ENCODE measurements around the gene PWWP2B.
"Not testable (repeated sequence)": the region's sequence is repeated elsewhere in the genome, so short reads cannot be mapped to it uniquely, and the experiment has no call there.

The PWWP2B gene

GRCh38 chr10:132397036-132397541 is at the start of gene PWWP2B:
TSS of gene PWWP2B (plus strand) at chr10:132397200. CDS start at chr10:132397227, 27 bp downstream.
- DNase-seq (ENCODE audit: low read depth, low spot score), result no peak

- DNase-seq (ENCODE audit: low read depth, low spot score), result no peak
These were observed 49.6 kb upstream of the PWWP2B start for GRCh38 chr10:132347211-132347930.

- no peak for DNase-seq (ENCODE audit: low read depth, low spot score)
These were observed 49.1 kb upstream of the PWWP2B start for GRCh38 chr10:132347931-132348267.

DNA sequence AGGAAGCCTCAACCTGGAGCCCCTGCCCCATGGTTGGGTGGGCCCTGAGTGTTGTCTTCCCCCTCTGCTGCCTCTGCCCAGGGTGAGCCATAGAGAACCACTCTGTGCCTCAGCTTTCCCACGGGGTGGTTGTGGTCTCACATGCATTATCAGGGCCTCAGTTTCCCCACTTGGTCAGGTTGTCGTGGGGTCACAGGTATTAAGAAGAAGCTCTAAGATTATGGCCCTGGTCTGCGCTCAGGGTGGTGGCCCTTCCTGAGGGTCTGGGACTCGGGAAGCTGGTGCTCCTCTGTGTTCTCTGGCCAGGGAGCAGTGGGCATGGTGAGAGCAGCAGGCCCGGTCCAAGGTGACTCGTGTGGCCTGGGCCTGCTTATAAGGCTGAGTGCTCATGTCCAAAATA is 47.2 kb upstream of the PWWP2B start:
- no peak for DNase-seq (ENCODE audit: low read depth, low spot score)

- DNase-seq (ENCODE audit: low read depth, low spot score), result no peak
These were observed 46.6 kb upstream of the PWWP2B start for GRCh38 chr10:132350391-132350790.

GRCh38 chr10:132350946-132351345 is 46.1 kb upstream of the PWWP2B start:
- no peak for DNase-seq (ENCODE audit: low read depth, low spot score)

- DNase-seq (ENCODE audit: low read depth, low spot score), result no peak
These were observed 45.4 kb upstream of the PWWP2B start for GRCh38 chr10:132351611-132352010.

GRCh38 chr10:132352462-132353308 is 44.3 kb upstream of the PWWP2B start:
- not testable (repeated sequence) for DNase-seq (ENCODE audit: low read depth, low spot score)

DNA sequence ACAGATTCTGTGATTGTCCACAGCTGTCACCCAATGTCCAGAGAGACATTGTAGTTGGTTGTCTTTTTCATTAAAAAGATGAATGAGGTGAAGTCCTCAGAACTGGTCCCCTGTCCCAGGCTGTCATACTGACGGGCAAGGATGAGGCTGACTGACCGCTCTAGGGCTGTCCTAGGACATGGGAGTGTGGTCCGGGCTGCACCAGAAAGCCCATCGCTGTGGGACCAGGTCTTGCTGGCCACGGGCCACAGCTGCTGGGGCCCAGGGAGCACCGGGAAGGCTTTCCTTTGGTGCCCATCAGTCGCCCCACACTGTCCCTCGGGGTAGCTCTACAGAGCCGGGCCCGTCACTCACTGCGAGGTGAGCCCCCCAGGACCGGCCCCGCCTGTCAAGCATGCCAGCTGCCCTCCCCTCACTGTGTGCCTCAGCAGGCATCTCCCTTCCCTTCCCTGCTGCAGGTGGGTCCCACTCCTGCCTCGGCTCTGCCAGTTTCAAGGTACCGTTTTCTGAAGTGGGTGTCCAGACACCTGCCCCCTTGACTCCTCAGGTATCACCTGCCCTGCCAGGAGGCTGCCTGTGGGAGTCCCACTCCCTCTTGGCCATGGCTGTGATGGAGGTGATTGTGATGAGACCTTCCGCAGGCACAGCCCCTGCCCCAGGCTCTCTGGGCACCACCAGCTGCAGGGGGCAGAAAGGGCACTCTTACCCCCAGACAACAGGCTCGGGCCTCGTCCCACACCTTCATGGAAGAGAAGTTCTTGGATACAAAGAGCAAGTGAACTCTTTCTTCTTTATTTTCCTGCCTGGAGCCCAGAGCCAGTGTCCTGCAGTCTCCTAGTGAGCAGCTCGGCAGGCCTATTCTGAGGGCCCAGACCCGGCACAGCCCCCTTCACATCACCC is 43.3 kb upstream of the PWWP2B start:
- DNase-seq (ENCODE audit: low read depth, low spot score), result no peak

DNA sequence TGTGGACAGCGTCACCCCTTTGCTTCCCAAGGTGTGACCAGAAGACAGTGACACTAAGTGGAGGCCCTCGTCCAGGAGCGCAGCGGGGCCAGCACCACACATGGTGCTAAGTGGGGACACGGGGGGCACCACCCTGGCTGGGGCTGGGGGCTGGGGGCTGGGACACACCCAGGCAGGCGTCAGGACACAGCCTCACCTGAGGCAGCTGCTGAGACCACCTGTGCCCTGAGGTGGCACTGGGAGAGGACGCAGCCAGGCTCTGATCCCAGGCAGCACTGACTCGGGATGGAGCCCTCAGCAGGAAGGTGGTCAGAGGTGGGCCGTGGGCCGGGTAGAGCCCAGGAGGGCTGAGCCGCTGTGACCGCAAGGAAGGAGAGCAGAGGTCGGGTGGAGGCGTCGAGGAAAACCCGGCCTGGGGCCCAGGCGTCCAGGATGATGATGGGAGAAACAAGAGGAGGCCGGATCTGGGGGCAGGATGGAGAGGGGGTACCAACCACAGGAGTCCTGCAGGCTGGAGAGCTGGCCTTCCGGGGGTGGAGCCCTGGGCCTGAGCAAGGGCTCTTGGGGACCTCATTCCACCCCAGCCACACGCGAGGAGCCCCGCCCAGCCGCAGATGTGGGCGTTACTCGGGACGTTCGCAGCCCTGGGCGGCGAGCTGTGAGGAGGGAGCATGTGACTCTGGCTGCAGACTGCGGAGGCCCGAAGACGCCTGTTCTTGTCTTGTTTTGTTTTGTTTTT is 42.5 kb upstream of the PWWP2B start:
- DNase-seq (ENCODE audit: low read depth, low spot score), result no peak

GRCh38 chr10:132355297-132355696 is 41.7 kb upstream of the PWWP2B start:
- DNase-seq (ENCODE audit: low read depth, low spot score), result no peak

DNA sequence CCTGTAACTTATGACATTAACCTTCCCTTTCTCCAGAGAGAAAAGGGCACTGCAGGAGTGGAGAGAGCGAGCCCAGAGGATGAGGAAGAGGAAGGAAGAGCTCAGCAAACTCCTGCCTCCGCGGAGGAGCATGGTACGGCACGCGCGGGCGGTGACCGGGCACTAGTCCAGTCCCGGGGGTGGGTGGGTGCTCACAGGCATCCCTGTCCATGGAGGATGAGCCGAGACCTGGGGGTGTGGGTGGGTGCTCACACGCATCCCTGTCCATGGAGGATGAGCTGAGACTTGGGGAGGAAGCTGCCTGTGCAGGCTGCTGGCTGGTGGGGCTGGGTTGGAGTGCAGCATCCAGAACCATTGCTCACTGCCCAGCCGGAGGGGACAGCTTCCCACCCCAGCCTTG is 41.2 kb upstream of the PWWP2B start:
- DNase-seq (ENCODE audit: low read depth, low spot score), result no peak

DNA sequence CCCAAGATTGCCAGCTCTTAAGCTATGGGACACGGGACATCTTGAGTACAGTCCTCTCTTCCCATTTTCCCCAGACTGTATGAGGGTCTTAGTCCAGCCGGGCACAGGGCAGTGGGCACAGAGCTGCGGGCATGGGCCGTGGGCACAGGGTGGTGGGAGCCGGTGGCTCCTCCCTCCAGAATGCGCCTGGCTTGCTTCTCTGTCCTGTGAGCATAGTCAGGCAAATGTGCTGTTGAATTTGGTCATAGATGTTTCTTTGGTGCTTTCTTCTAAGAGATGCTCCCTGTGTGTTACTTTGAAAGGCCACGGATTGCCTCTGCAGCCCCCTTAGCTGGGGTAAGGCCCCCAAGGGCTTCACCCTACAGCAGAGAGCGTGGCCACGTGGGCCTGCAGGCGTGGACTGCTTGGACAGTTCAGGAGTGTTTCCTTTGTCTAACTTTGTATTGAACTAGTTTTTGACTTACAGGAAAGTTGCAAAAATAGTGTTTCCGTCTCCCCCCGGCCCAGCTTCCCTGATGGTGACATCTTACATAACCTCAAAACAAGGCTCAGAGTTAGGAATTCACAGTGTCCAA is 40.3 kb upstream of the PWWP2B start:
- no peak for DNase-seq (ENCODE audit: low read depth, low spot score)

DNA sequence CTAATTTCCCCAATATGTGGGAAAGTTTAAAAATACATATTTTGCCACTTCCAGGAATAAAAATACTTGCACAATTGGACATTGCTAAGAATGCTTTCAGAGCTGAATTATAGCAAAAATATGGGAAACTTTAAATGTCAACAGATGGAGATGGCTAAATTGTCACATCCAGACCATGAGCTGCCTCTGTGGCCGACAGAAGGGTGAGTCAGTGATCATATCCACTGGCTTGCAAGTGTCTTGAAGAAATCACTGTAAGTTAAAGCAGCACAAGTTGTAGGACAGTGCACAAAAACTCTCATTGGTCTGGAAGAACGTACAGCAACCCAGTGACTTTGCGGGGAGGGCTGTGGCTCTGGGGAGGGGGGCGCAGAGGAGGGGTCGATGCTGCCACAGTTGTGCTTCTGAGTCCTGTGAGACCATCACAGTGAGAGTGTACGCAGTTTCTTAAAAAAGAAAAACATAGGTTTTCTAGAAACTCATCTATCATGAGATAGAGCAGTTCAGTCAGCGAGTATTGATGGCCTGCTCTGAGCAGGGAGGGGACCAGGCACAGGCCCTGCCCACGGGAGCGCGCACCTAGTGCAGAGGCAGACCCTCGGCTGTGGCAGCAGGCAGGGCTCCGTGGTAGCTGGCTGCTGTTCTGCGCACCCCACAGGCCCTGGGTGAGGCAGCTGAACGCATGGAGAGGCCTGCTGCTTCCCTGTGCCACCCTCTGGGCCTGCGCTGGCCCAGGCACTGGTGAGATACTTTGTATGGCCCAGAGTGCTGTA is 39.5 kb upstream of the PWWP2B start:
- DNase-seq (ENCODE audit: low read depth, low spot score), result no peak

GRCh38 chr10:132359305-132360040 is 37.5 kb upstream of the PWWP2B start:
- no peak for DNase-seq (ENCODE audit: low read depth, low spot score)

DNA sequence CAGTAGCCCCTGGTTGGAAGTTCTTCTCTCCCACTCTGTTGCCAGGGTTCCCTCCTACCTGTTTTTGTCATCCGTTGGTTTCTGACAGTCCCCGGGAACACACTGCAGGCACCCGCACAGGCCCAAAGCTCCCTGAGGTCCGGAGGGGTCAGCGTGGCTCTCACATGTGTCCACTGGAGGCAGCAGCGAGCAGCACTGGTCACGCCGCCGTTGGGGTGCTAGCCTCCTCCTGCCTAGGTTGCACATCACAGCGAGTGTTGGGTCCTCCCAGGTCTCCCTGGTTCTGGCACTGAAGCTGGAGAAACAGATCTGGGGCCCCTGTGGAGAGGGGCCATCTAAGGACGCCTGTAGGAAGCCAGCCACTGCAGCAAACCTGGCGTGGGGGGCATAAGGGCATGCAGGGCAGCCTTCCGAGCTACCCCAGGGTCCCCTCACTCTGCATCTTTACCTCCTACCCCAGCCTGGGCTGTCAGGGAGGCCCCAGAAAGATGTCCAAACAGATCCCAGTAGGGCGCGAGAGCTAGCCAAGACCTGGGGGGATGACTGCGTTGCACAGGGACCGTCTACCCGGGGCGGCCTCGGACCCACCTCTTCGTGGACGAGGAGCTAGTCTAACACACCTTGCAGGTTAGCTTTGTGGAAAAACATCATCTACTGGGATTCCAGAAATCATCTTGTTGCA is 36.1 kb upstream of the PWWP2B start:
- no peak for DNase-seq (ENCODE audit: low read depth, low spot score)

GRCh38 chr10:132361581-132362101 is 35.4 kb upstream of the PWWP2B start:
- DNase-seq (ENCODE audit: low read depth, low spot score), result no peak

- no peak for DNase-seq (ENCODE audit: low read depth, low spot score)
These were observed 34.8 kb upstream of the PWWP2B start for GRCh38 chr10:132362151-132362611.

Data from iPS DF 19.7 (cell line).